ENCODE measurements around the gene BICRA. TPM values are rescaled to one million over a fixed set of nuclear protein-coding genes. Genes with fewer than 3 reads are reported as not detected.
"Not testable (repeated sequence)": the region's sequence is repeated elsewhere in the genome, so short reads cannot be mapped to it uniquely, and the experiment has no call there.

The BICRA gene
- 10 to 100 TPM; 13.3 to 26.3 TPM for total RNA-seq

- DNase-seq (ENCODE audit: low spot score in 2 of 2) (peak; percentile 75 to 88), ATAC-seq (peak; percentile 45 to 72)
- peak within 1 kb of the TSS; percentile 85 to 98 for H3K27ac Mint-ChIP-seq
- peaks cover 0 to 3% of the 10 kb centered on the region in 2 donors for H3K9me3 Mint-ChIP-seq
- H3K36me3 Mint-ChIP-seq: peaks cover 0 to 10% of the 10 kb centered on the region in 2 donors
Observed at GRCh38 chr19:47608969-47609905, at the start of gene BICRA. Gene BICRA, plus strand, starts transcription at chr19:47609134. Its CDS starts 64,441 bp downstream, at chr19:47673575.

GRCh38 chr19:47560999-47561398, 47.9 kb upstream of the BICRA start:
- DNase-seq (ENCODE audit: low spot score in 2 of 2): no peak

GRCh38 chr19:47561440-47562057, 47.4 kb upstream of the BICRA start:
- Mint-ChIP-seq H3K9me3 (no peaks in the 10 kb centered on the region), H3K36me3 (no peaks in the 10 kb centered on the region), H3K27ac (no peak overlapping the region)
- no peak for DNase-seq (ENCODE audit: low spot score in 2 of 2)
- no peak for ATAC-seq

More at GRCh38 chr19:47560999-47561398, 47.9 kb upstream of the BICRA start:
- no peak for ATAC-seq
- no peaks in the 10 kb centered on the region for H3K9me3 Mint-ChIP-seq
- no peak overlapping the region for H3K27ac Mint-ChIP-seq
- no peaks in the 10 kb centered on the region for H3K36me3 Mint-ChIP-seq

GRCh38 chr19:47564081-47564480, 44.9 kb upstream of the BICRA start:
- no peak overlapping the region for H3K27ac Mint-ChIP-seq
- ATAC-seq (no peak), DNase-seq (ENCODE audit: low spot score in 2 of 2) (no peak)
- H3K9me3 Mint-ChIP-seq: no peaks in the 10 kb centered on the region
- H3K36me3 Mint-ChIP-seq: no peaks in the 10 kb centered on the region

GRCh38 chr19:47569331-47569730, 39.6 kb upstream of the BICRA start:
- no peak for DNase-seq (ENCODE audit: low spot score in 2 of 2)
- Mint-ChIP-seq H3K27ac (no peak overlapping the region), H3K36me3 (peaks cover 0 to 7% of the 10 kb centered on the region in 2 donors), H3K9me3 (peaks cover 0 to 8% of the 10 kb centered on the region in 2 donors)
- ATAC-seq: no peak

GRCh38 chr19:47572635-47573034, 36.3 kb upstream of the BICRA start:
- H3K9me3 Mint-ChIP-seq: peaks cover 0 to 8% of the 10 kb centered on the region in 2 donors
- DNase-seq (ENCODE audit: low spot score in 2 of 2) (no peak), ATAC-seq (no peak)
- no peak overlapping the region for H3K27ac Mint-ChIP-seq
- H3K36me3 Mint-ChIP-seq: peaks cover 0 to 7% of the 10 kb centered on the region in 2 donors

GRCh38 chr19:47573071-47574026, 35.6 kb upstream of the BICRA start, which contains the start of gene ZNF541:
Gene ZNF541, minus strand, starts transcription at chr19:47573148. Its CDS starts 17,292 bp downstream, at chr19:47555856.
- H3K27ac Mint-ChIP-seq: no peak within 1 kb of the TSS

GRCh38 chr19:47580397-47580796, 28.5 kb upstream of the BICRA start:
- Mint-ChIP-seq H3K9me3 (peaks cover 2 to 10% of the 10 kb centered on the region in 2 donors), H3K36me3 (no peaks in the 10 kb centered on the region), H3K27ac (peak overlapping the region in 1 of 2 donors; percentile 66)
- no peak for ATAC-seq
- no peak for DNase-seq (ENCODE audit: low spot score in 2 of 2)

More at GRCh38 chr19:47573071-47574026, 35.6 kb upstream of the BICRA start, which contains the start of gene ZNF541:
- DNase-seq (ENCODE audit: low spot score in 2 of 2) (peak; percentile 60 to 69), ATAC-seq (peak; percentile 59 to 77)
- Mint-ChIP-seq H3K9me3 (peaks cover 0 to 8% of the 10 kb centered on the region in 2 donors), H3K36me3 (peaks cover 0 to 7% of the 10 kb centered on the region in 2 donors)

- Mint-ChIP-seq H3K27ac (peak overlapping the region; percentile 73 to 82), H3K9me3 (peaks cover 7 to 15% of the 10 kb centered on the region in 2 donors), H3K36me3 (no peaks in the 10 kb centered on the region)
- DNase-seq (ENCODE audit: low spot score in 2 of 2) (no peak), ATAC-seq (peak in 1 of 2 donors; percentile 29)
Observed at GRCh38 chr19:47581605-47582319, 27.2 kb upstream of the BICRA start.

- DNase-seq (ENCODE audit: low spot score in 2 of 2): no peak
- Mint-ChIP-seq H3K27ac (peak overlapping the region in 1 of 2 donors; percentile 82), H3K9me3 (peaks cover 7 to 15% of the 10 kb centered on the region in 2 donors), H3K36me3 (no peaks in the 10 kb centered on the region)
- no peak for ATAC-seq
Observed at GRCh38 chr19:47582320-47582909, 26.5 kb upstream of the BICRA start.

- H3K9me3 Mint-ChIP-seq: peaks cover 7 to 15% of the 10 kb centered on the region in 2 donors
- DNase-seq (ENCODE audit: low spot score in 2 of 2); H3K36me3 Mint-ChIP-seq; H3K27ac Mint-ChIP-seq; ATAC-seq: not testable (repeated sequence)
Observed at GRCh38 chr19:47583161-47583560, 25.8 kb upstream of the BICRA start.

- DNase-seq (ENCODE audit: low spot score in 2 of 2): no peak
- no peaks in the 10 kb centered on the region for H3K36me3 Mint-ChIP-seq
- H3K27ac Mint-ChIP-seq: no peak overlapping the region
- peaks cover 7 to 10% of the 10 kb centered on the region in 2 donors for H3K9me3 Mint-ChIP-seq
- ATAC-seq: no peak
Observed at GRCh38 chr19:47587295-47587694, 21.6 kb upstream of the BICRA start.

GRCh38 chr19:47589824-47590223, 19.1 kb upstream of the BICRA start:
- ATAC-seq (no peak), DNase-seq (ENCODE audit: low spot score in 2 of 2) (no peak)
- H3K36me3 Mint-ChIP-seq: no peaks in the 10 kb centered on the region
- peaks cover 7 to 10% of the 10 kb centered on the region in 2 donors for H3K9me3 Mint-ChIP-seq
- no peak overlapping the region for H3K27ac Mint-ChIP-seq

- Mint-ChIP-seq H3K9me3 (no peaks in the 10 kb centered on the region), H3K27ac (no peak overlapping the region), H3K36me3 (no peaks in the 10 kb centered on the region)
- ATAC-seq (no peak), DNase-seq (ENCODE audit: low spot score in 2 of 2) (no peak)
Observed at GRCh38 chr19:47593860-47594259, 15.1 kb upstream of the BICRA start.

- H3K9me3 Mint-ChIP-seq: no peaks in the 10 kb centered on the region
- H3K36me3 Mint-ChIP-seq: peaks cover 4% of the 10 kb centered on the region in 2 donors
- no peak for DNase-seq (ENCODE audit: low spot score in 2 of 2)
- H3K27ac Mint-ChIP-seq: peak overlapping the region in 1 of 2 donors; percentile 48
- ATAC-seq: no peak
Observed at GRCh38 chr19:47595944-47596343, 13.0 kb upstream of the BICRA start.

All from activated naive CD4-positive, alpha-beta T cell treated with anti-CD3 and anti-CD28 coated beads, Interleukin-2, amount 50 U/mL, for 72 hours (primary cell).